AG09319 (cell line): Measurements from ENCODE around the gene GRK4.

Source experiments
- DNase-seq: peaks from one replicate; pipeline ENCODE4 v3.0.0-alpha.2; 2010; ENCODE audit warnings: low read depth; ENCODE audit errors: extremely low read depth
- CTCF ChIP-seq: IDR thresholded peaks from 2 replicates; pipeline ENCODE4 v1.5.1; 2011; ENCODE audit warnings: low read depth, mild to moderate bottlenecking, inconsistent platforms, low read length, moderate library complexity

Gene GRK4

GRCh38 chr4:3071811-3072210 is 108.4 kb downstream of the GRK4 start:
- no peak for DNase-seq
- no peak for TF ChIP-seq CTCF

- no peak for DNase-seq
- TF ChIP-seq CTCF: peak; percentile 22
Measured at GRCh38 chr4:3073158-3074077, 110.0 kb downstream of the GRK4 start.

- TF ChIP-seq CTCF: no peak; the same call in 1 of the 2 replicates
- peak; percentile 87 for DNase-seq
Measured at GRCh38 chr4:3074078-3074845, 110.9 kb downstream of the GRK4 start, which contains the start of the genes HTT and HTT-AS. Gene HTT (plus strand): TSS chr4:3074681. CDS start chr4:3074826, 145 bp downstream. Gene HTT-AS (minus strand): TSS chr4:3074538.

- no peak for DNase-seq
- TF ChIP-seq CTCF: no peak
Measured at GRCh38 chr4:3074846-3075651, 111.7 kb downstream of the GRK4 start.

GRCh38 chr4:3075652-3075981 is 112.2 kb downstream of the GRK4 start:
- DNase-seq: no peak
- TF ChIP-seq CTCF: no peak

- TF ChIP-seq CTCF: no peak
- DNase-seq: no peak
Measured at GRCh38 chr4:3077796-3078195, 114.4 kb downstream of the GRK4 start.
